H1 (cell line): ENCODE results near the gene HEPHL1. TPM values are rescaled to one million over a fixed set of nuclear protein-coding genes. Genes with fewer than 3 reads are reported as not detected.

Experiments
- CBX5 ChIP-seq: fragments of 300-800, 300-1000 bp; sonication (generic); IDR thresholded peaks from 2 replicates; pipeline ENCODE4 v1.7.1; 2016; ENCODE audit warnings: antibody characterized with exemption, low read length, low read depth
- CHD2 ChIP-seq: IDR thresholded peaks from 2 replicates; pipeline ENCODE4 v1.6.1; 2012; ENCODE audit warnings: low read length, improper control_type of control experiment
- CHD7 ChIP-seq: fragments of 300-600 bp; sonication (generic); IDR thresholded peaks from 2 replicates; pipeline ENCODE4 v1.7.1; 2012; ENCODE audit warnings: low read length, moderate library complexity, mild to moderate bottlenecking, inconsistent platforms; ENCODE audit not compliant: insufficient replicate concordance
- HDAC2 ChIP-seq, 2 experiments: fragments of 300-600 bp in 1 of 2; sonication (generic) in 1 of 2; IDR thresholded peaks; 2 replicates each; pipeline ENCODE4 v1.6.1; 2011 to 2012; ENCODE audit warnings: low read depth in 2 of 2, low read length in 2 of 2, mild to moderate bottlenecking in 2 of 2, moderate library complexity in 2 of 2, borderline replicate concordance in 1 of 2, inconsistent platforms in 1 of 2
- KDM4A ChIP-seq: IDR thresholded peaks from one replicate; pipeline ENCODE4 v1.7.1; 2012; ENCODE audit warnings: low read depth, mild to moderate bottlenecking, moderate library complexity, low read length, inconsistent platforms; ENCODE audit not compliant: severe bottlenecking
- POLR2AphosphoS5 ChIP-seq: IDR thresholded peaks from 2 replicates; pipeline ENCODE4 v1.6.1; 2011; ENCODE audit warnings: low read depth, low read length
- RFX5 ChIP-seq: IDR thresholded peaks from 2 replicates; pipeline ENCODE4 v1.6.1; 2011; ENCODE audit warnings: low read depth, low read length, improper control_type of control experiment, borderline replicate concordance
- polyA plus RNA-seq, 7 experiments: library from polyadenylated mRNA; depleted of rRNA in 3 of 7; stranded (reverse) in 5 of 7; unstranded in 2 of 7; fragments of >200 nt in 5 of 7; fragments of 200-250 nt in 2 of 7; gene quantifications; 1 replicate in 5 of 7; 2 replicates in 1 of 7; 4 replicates in 1 of 7; pipeline versions ENCODE4 v1.2.1 to v1.2.3, GENCODE V29; 2011 to 2013; ENCODE audit warnings: missing spikeins in 2 of 7, mixed read lengths in 2 of 7
- total RNA-seq: library from RNA; stranded (reverse); fragmentation: NEBNext Ultra II Directional; extraction: Animal tissue kit (Norgen Biotek cat#: 25700); gene quantifications from 2 replicates; pipeline ENCODE4 v1.2.1, GENCODE V29; 2021

Gene HEPHL1
- total and polyA plus RNA-seq, 2 of the 8 experiments (the other 6 are each of a cell fraction or from before 2014, with no cell fraction given): 0.09 to 0.11 TPM

GRCh38 chr11:94018721-94019120 is 2.4 kb upstream of the HEPHL1 start (continued):
- TF ChIP-seq HDAC2 (IDR thresholded peaks at IDR 0.05; ENCODE audit: borderline replicate concordance in 1 of 2, low read depth in 2 of 2, low read length in 2 of 2): no peak
- no peak for TF ChIP-seq CHD7
- TF ChIP-seq POLR2AphosphoS5: no peak
- no peak for TF ChIP-seq KDM4A
- no peak for TF ChIP-seq CHD2
- TF ChIP-seq RFX5: no peak
- no peak for TF ChIP-seq CBX5
